ENCODE results near the gene MASP1. TPM values are rescaled to one million over a fixed set of nuclear protein-coding genes. Genes with fewer than 3 reads are reported as not detected.

The MASP1 gene
- 0.01 to 0.05 TPM in 2 of 5 replicates, not detected in the others for total RNA-seq (2022; extraction: Qiagen RNA extraction; ENCODE audit: low read depth)

GRCh38 chr3:187291512-187292132 is at the start of gene MASP1:
TSS of gene MASP1 (minus strand) at chr3:187291737. CDS start at chr3:187291632, 105 bp downstream.

GRCh38 chr3:187197335-187197649 is 94.2 kb downstream of the MASP1 start, which contains the start of gene RTP1:
TSS of gene RTP1 (plus strand) at chr3:187197486. CDS start at chr3:187197516, 30 bp downstream.

Other genes starting within 250 kb of the MASP1 start
- gene RPL39L, start 152.2 kb downstream of the MASP1 start, total RNA-seq (2022; extraction: Qiagen RNA extraction; ENCODE audit: low read depth) = 45.1 to 52.1 TPM (median 51.3 TPM) in 5 replicates
- gene RTP1, start 94.3 kb downstream of the MASP1 start, total RNA-seq (2022; extraction: Qiagen RNA extraction; ENCODE audit: low read depth) = not detected in 5 replicates
- gene RTP4, start 76.6 kb upstream of the MASP1 start, total RNA-seq (2022; extraction: Qiagen RNA extraction; ENCODE audit: low read depth) = not detected in 5 replicates